ENCODE measurements around the gene RGS10. TPM values are rescaled to one million over a fixed set of nuclear protein-coding genes. Genes with fewer than 3 reads are reported as not detected.

RGS10 gene
- total RNA-seq, 4 donors from 2014 or later: 21.4 to 97.6 (median 35.5) TPM

DNA sequence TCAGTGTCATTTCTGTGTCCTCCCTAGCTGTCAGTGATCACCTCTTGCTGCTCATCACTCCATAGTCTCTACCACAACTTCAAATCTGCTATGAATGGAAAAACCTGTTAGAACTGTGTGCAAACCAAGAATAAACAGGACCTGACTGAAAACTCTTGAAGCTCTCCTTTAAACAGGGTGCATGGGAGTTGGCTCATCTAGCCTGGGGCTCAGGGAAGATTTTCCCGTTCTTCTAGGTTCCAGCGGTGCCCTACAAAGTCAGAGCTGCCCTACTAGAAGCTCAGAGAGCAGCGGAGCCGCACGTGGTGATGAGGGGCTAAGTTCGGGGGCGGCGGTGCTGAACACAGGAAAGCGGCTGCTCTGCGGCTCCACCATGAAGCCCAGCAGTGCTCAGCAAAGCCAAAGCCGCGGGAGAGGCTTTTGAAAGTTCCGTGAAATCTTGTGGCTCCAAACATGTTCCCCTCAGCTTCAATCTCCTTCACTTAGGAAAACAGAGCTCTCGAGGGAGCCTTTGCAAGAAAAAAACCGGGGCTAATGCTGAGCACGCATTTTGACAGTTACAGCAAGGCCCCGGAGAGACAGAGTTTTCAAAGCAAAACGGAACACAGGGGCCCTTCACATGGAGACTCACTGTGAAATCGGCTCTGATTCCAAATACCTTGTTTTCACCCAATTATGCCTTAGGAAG, 30.5 kb downstream of the RGS10 start:
- intact Hi-C loops (cut with DNase I): no loop called here
- TF ChIP-seq POLR2A (IDR thresholded peaks at IDR 0.05): no peak
- TF ChIP-seq, protein P1, sequence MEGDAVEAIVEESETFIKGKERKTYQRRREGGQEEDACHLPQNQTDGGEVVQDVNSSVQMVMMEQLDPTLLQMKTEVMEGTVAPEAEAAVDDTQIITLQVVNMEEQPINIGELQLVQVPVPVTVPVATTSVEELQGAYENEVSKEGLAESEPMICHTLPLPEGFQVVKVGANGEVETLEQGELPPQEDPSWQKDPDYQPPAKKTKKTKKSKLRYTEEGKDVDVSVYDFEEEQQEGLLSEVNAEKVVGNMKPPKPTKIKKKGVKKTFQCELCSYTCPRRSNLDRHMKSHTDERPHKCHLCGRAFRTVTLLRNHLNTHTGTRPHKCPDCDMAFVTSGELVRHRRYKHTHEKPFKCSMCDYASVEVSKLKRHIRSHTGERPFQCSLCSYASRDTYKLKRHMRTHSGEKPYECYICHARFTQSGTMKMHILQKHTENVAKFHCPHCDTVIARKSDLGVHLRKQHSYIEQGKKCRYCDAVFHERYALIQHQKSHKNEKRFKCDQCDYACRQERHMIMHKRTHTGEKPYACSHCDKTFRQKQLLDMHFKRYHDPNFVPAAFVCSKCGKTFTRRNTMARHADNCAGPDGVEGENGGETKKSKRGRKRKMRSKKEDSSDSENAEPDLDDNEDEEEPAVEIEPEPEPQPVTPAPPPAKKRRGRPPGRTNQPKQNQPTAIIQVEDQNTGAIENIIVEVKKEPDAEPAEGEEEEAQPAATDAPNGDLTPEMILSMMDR (IDR thresholded peaks at IDR 0.05): no peak
- WGBS, 2 donors: 37 to 58% methylated on average over 17 to 19 of the region's 19 CpGs

DNA sequence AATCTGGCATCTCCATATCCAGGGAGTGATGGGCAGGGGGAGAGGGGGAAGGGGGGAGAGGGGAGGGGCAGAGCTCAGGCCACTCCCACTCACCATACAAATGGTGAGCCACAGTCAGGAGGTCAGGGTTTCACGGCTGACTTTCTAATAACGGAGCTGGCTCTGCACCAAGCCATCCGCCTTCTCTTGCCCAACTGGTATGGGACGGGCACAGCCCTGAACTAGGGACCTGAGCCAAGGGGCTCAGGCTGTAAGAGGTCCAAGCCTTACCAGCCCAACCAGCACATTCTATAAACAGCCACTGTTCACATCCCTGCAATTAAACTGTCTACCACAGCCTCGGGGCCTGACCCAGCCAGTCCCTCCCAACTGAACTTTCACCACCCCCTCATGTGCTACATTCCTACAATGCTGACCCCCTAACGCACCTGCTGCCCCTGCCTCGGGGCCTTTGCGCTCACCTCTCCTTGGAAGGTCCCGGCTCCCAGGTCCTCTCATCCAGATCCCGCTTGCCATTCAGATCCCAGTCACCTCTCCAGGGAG, 32.5 kb downstream of the RGS10 start:
- DNase-seq: peak; percentile 68 to 77
- WGBS, 2 donors: 54 to 64% methylated on average over 9 to 10 of the region's 10 CpGs
- intact Hi-C loops (cut with DNase I): no loop called here
- Histone ChIP-seq H3K9me3 (no peaks in the 10 kb centered on the region), H3K4me1 (peaks cover 15 to 20% of the 10 kb centered on the region in 2 donors), H3K27ac (peak overlapping the region in 1 of 3 donors; percentile 28), H3K27me3 (no peaks in the 10 kb centered on the region), H3K36me3 (no peaks in the 10 kb centered on the region), H3K4me3 (replicated peaks in 1 of 3) (no peak overlapping the region)
- no peak for TF ChIP-seq POLR2A (IDR thresholded peaks at IDR 0.05)
- TF ChIP-seq, protein P1 (IDR thresholded peaks at IDR 0.05): no peak

More for the DNA sequence above, 30.5 kb downstream of the RGS10 start:
- H3K4me3 ChIP-seq (replicated peaks in 1 of 3): no peak overlapping the region
- no peaks in the 10 kb centered on the region for H3K9me3 ChIP-seq
- H3K4me1 ChIP-seq: peaks cover 15 to 20% of the 10 kb centered on the region in 2 donors
- H3K27ac ChIP-seq: peak overlapping the region in 1 of 3 donors; percentile 2
- no peaks in the 10 kb centered on the region for H3K36me3 ChIP-seq
- peak; percentile 44 to 53 for DNase-seq
- no peaks in the 10 kb centered on the region for H3K27me3 ChIP-seq

DNA sequence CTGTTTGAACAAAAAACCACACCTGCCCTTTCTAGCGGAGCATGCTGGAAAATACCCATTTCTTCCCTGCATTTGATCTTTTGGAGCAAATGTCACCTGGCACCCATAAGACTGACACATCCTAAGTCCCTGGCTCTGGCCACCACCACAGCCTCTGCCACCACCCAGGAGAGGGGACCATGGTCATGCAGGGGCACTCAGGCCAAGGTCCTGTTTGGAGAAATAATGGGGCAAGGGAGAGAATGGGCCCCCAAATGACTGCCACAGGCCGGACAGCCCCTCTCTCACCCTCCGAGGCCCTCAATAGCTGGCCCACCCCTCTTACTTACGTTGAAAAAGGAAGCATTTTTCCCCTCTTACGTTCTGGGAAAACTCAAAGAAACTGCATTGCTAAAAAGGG, 35.4 kb downstream of the RGS10 start:
- 85 to 97% methylated on average over 5 of the region's 5 CpGs for WGBS, 2 donors
- no peak for TF ChIP-seq POLR2A (IDR thresholded peaks at IDR 0.05)
- TF ChIP-seq, protein P1 (IDR thresholded peaks at IDR 0.05): no peak
- H3K27me3 ChIP-seq: no peaks in the 10 kb centered on the region
- H3K4me1 ChIP-seq: peaks cover 7 to 13% of the 10 kb centered on the region in 2 donors
- intact Hi-C loops (cut with DNase I): no loop called here
- no peak for DNase-seq
- H3K36me3 ChIP-seq: no peaks in the 10 kb centered on the region
- H3K4me3 ChIP-seq (replicated peaks in 1 of 3): no peak overlapping the region
- H3K27ac ChIP-seq: no peak overlapping the region
- no peaks in the 10 kb centered on the region for H3K9me3 ChIP-seq

DNA sequence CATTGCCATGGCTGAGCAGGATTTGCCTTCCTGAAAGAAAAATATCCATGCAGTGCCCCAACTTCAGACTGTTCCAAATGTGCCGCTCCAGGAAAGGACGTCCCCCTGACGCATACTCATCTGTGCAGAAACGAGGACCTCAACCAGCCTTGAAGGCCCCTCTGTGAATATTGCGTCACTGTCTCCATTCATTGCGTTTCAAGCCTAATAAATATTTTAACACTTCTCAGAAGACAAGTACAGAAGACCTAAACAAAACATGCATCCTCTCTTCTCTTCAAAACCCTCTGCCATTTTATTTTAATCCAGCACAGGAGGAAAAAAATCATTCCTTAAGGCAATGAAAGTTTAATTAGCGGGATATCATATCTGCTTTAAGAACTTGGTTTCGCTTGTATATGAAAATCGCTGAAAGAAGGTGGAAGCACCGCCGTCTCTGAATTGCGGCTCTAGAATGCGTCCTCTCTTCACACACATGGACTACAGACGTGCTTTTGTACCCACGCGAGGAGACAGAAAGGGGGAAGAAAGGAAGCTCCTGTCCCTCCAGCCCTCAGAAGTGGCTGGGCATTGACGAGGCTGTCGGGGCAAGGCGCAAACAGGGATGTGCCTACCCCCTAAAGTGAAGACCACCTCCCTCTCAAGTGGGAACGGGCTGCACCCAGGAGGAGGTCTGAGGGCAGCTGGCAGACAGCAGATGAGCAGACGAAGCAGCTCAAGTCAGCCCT, 36.8 kb downstream of the RGS10 start:
- intact Hi-C loops (cut with DNase I): no loop called here
- Histone ChIP-seq H3K4me3 (replicated peaks in 1 of 3) (no peak overlapping the region), H3K36me3 (no peaks in the 10 kb centered on the region), H3K27ac (no peak overlapping the region), H3K9me3 (no peaks in the 10 kb centered on the region), H3K4me1 (peaks cover 7 to 8% of the 10 kb centered on the region in 2 donors), H3K27me3 (no peaks in the 10 kb centered on the region)
- no peak for DNase-seq
- 90 to 91% methylated on average over 21 of the region's 21 CpGs for WGBS, 2 donors
- TF ChIP-seq POLR2A (IDR thresholded peaks at IDR 0.05): no peak
- TF ChIP-seq, protein P1 (IDR thresholded peaks at IDR 0.05): no peak

DNA sequence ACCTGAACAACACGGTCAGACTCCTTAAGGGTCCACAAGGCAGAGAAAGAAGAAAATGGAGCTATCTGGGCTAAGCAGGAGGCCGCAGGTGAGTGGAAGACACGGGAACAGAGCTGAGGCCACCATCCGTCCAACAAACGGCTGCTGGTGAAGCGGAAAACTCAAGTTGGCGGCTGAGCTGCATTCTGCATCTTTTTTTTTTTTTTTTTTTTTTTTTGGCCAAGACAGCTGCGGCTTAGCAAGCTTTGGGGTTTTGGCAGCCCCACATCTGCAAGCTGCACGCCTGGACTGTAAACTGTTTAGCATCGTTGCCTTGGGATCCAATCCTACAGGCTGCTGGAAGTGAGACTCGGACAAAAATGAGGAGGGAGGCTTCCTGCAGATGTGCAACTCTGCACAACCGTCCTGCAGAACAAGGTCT, 37.4 kb downstream of the RGS10 start:
- TF ChIP-seq, protein P1 (IDR thresholded peaks at IDR 0.05): no peak
- no peak for TF ChIP-seq POLR2A (IDR thresholded peaks at IDR 0.05)
- intact Hi-C loops (cut with DNase I): no loop called here
- H3K27me3 ChIP-seq: no peaks in the 10 kb centered on the region
- no peak overlapping the region for H3K27ac ChIP-seq
- H3K4me3 ChIP-seq (replicated peaks in 1 of 3): no peak overlapping the region
- peaks cover 4 to 6% of the 10 kb centered on the region in 2 donors for H3K4me1 ChIP-seq
- no peaks in the 10 kb centered on the region for H3K36me3 ChIP-seq
- no peak for DNase-seq
- WGBS, 2 donors: 78 to 79% methylated on average over 12 of the region's 12 CpGs
- H3K9me3 ChIP-seq: no peaks in the 10 kb centered on the region
